Pancreas (tissue), 10 donors: ENCODE data around the gene ST6GALNAC3. TPM values are rescaled to one million over a fixed set of nuclear protein-coding genes. Genes with fewer than 3 reads are reported as not detected.
"Not testable (repeated sequence)": the region's sequence is repeated elsewhere in the genome, so short reads cannot be mapped to it uniquely, and the experiment has no call there.

Experiments
- ATAC-seq, 4 donors: fragments of 200-7000 bp; cut with Tn5 transposase; one replicate each; pipeline versions ENCODE4 v1.8.0 to v1.9.1; 2020; ENCODE audit warnings: mild to moderate bottlenecking in 4 of 4, moderate library complexity in 4 of 4
- DNase-seq, 6 donors: peaks; one replicate each; pipeline ENCODE4 v3.0.0-alpha.2; 2020
- FAIRE-seq: peaks from 2 replicates; lab custom pipeline; 2012; peaks lifted over from hg19 to GRCh38; lab: Jason Lieb, UNC
- H3K27ac ChIP-seq, 4 donors: fragments of 200-600 bp; sonication (generic); 1 replicate in 3 of 4; 2 replicates in 1 of 4; pipeline versions ENCODE4 v1.5.0 to v1.8.0; 2020
- H3K27me3 ChIP-seq, 4 donors: fragments of 200-600 bp; one replicate each; pipeline ENCODE4 v1.8.0; 2021
- H3K36me3 ChIP-seq, 3 donors: fragments of 200-600 bp; sonication (generic) in 1 of 3; one replicate each; pipeline versions ENCODE4 v1.5.0 to v1.8.0; 2020 to 2021
- H3K4me1 ChIP-seq, 3 donors: fragments of 200-600 bp; one replicate each; pipeline ENCODE4 v1.8.0; 2021
- H3K4me3 ChIP-seq, 4 donors: fragments of 200-600 bp; sonication (generic) in 2 of 4; one replicate each; pipeline versions ENCODE4 v1.5.0 to v1.8.0; 2020 to 2021
- H3K9me3 ChIP-seq, 4 donors: fragments of 200-600 bp; one replicate each; pipeline ENCODE4 v1.8.0; 2021
- WGBS, 2 donors: extraction: QIAGEN DNeasy Blood & Tissue Kit; methylation state at CpG; one replicate each; pipeline ENCODE4 v1.1.7; 2013; 5-methylcytosine and 5-hydroxymethylcytosine counted together
- intact Hi-C, 3 donors: fragments of 100-400 bp; cut with DNase I; formaldehyde crosslinking; loops; one replicate each; pipeline versions ENCODE4 v1.11.1 to v1.14.2; 2022
- polyA plus RNA-seq, 2 donors: library from polyadenylated mRNA; stranded (reverse); fragments of 200-250 nt; gene quantifications; one replicate each; pipeline ENCODE4 v1.2.3, GENCODE V29; 2013
- total RNA-seq, 6 donors: library from RNA; stranded (reverse); fragmentation: NEBNext Ultra II Directional in 4 of 6; extraction: Animal tissue kit (Norgen Biotek cat#: 25700) in 4 of 6; gene quantifications; one replicate each; pipeline versions ENCODE4 v1.2.1 to v1.2.4, GENCODE V29; 2021 to 2023
- TF ChIP-seq, protein P1 (sequence below), 4 donors: fragments of 200-600 bp; sonication (generic) in 3 of 4; IDR thresholded peaks; one replicate each; pipeline versions ENCODE4 v1.5.0 to v1.8.0; 2021; ENCODE audit warnings: antibody characterized with exemption in 4 of 4
- donor health status: healthy with polysubstance abuse.
- donor health status: DM: no; HTN: no; CAD: no; lungs with moderate emphysema.
- donor health status: DM: no; HTN: no; CAD: no.
- donor health status: control.
- donor health status: control.
- donor health status: Bipolar disorder and iron deficiency.
- donor health status: DM: yes; HTN: yes; CAD: no.
- donor health status: DM: no; HTN: no; CAD: no.
- donor health status: DM: no; HTN: no; CAD: no.
- donor health status: DM: yes; HTN: yes; CAD: no.

ST6GALNAC3 gene
- total and polyA plus RNA-seq, 8 donors, result 0.35 to 2.0 (median 0.80) TPM

DNA sequence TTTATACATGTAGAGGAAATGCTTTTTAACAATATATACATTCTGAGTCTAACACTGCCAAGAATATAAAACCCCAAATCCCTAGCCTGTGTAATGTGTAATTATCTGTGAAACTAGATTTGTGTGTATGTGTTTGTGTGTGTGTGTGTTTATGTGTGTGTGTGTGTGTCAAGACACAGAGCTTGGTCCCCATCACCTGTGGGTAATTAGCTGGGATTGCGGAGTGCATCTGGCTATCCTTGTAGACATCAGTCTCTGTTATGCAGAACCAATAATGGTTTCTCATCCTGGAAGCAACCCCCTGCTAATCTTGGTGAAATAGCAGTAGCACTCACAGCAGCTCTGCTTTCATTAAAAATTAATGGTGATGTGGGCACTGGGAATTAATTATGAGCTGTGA, 26.3 kb upstream of the ST6GALNAC3 start:
- no peak for DNase-seq
- WGBS, 2 donors, result 95 to 97% methylated on average over 1 of the region's 1 CpG
- no peaks in the 10 kb centered on the region for H3K9me3 ChIP-seq
- FAIRE-seq, result no peak
- no peak overlapping the region for H3K4me3 ChIP-seq
- no peaks in the 10 kb centered on the region for H3K36me3 ChIP-seq
- no peaks in the 10 kb centered on the region for H3K4me1 ChIP-seq
- peaks cover 0 to 4% (median 0%) of the 10 kb centered on the region in 4 donors for H3K27me3 ChIP-seq
- ATAC-seq, result no peak
- H3K27ac ChIP-seq, result no peak overlapping the region
- TF ChIP-seq, protein P1, sequence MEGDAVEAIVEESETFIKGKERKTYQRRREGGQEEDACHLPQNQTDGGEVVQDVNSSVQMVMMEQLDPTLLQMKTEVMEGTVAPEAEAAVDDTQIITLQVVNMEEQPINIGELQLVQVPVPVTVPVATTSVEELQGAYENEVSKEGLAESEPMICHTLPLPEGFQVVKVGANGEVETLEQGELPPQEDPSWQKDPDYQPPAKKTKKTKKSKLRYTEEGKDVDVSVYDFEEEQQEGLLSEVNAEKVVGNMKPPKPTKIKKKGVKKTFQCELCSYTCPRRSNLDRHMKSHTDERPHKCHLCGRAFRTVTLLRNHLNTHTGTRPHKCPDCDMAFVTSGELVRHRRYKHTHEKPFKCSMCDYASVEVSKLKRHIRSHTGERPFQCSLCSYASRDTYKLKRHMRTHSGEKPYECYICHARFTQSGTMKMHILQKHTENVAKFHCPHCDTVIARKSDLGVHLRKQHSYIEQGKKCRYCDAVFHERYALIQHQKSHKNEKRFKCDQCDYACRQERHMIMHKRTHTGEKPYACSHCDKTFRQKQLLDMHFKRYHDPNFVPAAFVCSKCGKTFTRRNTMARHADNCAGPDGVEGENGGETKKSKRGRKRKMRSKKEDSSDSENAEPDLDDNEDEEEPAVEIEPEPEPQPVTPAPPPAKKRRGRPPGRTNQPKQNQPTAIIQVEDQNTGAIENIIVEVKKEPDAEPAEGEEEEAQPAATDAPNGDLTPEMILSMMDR (IDR thresholded peaks at IDR 0.05), result no peak
- intact Hi-C loops, result no loop called here

DNA sequence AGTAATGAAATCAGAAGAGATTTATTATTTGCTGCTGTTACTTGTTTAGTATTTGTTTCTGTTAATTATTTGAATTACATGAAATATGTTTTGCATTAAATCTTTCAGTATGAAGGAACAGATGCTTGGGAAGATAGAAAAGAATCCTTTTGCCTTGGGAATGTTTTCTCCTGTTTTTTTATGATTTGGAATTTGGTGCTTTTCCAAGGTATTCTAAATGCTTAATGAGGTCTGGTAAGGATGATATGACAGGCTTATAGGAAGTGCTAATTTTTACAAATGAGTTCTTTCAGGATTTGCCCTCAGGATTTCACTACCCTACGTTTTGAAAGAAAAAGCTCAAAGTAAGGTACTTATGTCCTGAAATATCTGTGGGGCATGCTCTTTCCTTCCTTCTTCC, 25.6 kb upstream of the ST6GALNAC3 start:
- Histone ChIP-seq H3K36me3 (no peaks in the 10 kb centered on the region), H3K27ac (no peak overlapping the region), H3K27me3 (no peaks in the 10 kb centered on the region), H3K4me3 (no peak overlapping the region), H3K4me1 (no peaks in the 10 kb centered on the region), H3K9me3 (no peaks in the 10 kb centered on the region)
- TF ChIP-seq, protein P1 (IDR thresholded peaks at IDR 0.05), result no peak
- ATAC-seq (no peak), DNase-seq (no peak), FAIRE-seq (no peak)
- 25 to 56% methylated on average over 1 of the region's 1 CpG for WGBS, 2 donors
- intact Hi-C loops, result no loop called here

DNA sequence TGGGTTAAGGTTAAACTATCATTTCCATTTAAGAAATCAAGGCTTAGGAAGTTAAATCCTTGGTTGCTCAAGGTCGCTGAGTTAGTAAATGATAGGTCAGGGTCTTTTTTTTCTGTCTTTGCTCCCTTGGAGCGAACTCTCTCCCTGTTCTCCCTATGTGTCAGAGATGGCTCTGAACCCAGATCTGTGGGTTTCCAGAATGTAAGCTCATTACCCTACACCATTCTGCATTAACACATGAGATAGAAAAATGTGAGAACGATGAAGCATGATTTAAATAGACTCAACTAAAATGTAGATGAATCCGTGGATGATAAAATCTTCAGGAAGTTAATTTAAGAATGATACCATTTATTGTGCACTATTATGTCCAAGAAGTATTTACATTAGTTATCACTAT, 25.0 kb upstream of the ST6GALNAC3 start:
- H3K27ac ChIP-seq, result no peak overlapping the region
- H3K36me3 ChIP-seq, result no peaks in the 10 kb centered on the region
- ATAC-seq (no peak), DNase-seq (no peak), FAIRE-seq (no peak)
- intact Hi-C loops, result no loop called here
- TF ChIP-seq, protein P1 (IDR thresholded peaks at IDR 0.05), result no peak
- WGBS, 2 donors, result 60 to 76% methylated on average over 4 of the region's 4 CpGs
- H3K4me3 ChIP-seq, result no peak overlapping the region
- no peaks in the 10 kb centered on the region for H3K9me3 ChIP-seq
- no peaks in the 10 kb centered on the region for H3K4me1 ChIP-seq
- no peaks in the 10 kb centered on the region for H3K27me3 ChIP-seq

DNA sequence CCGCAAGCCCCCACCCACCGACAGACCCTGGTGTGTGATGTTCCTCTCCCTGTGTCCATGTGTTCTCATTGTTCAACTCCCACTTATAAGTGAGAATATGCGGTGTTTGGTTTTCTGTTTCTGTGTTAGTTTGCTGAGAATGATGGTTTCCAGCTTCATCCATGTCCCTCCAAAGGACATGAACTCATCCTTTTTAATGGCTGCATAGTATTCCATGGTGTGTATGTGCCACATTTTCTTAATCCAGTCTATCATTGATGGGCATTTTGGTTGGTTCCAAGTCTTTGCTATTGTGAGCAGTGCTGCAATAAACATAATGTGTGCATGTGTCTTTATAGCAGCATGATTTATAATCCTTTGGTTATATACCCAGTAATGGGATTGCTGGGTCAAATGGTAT, 24.5 kb upstream of the ST6GALNAC3 start:
- H3K4me1 ChIP-seq, H3K36me3 ChIP-seq, DNase-seq, H3K4me3 ChIP-seq, H3K9me3 ChIP-seq, intact Hi-C loops, ATAC-seq, FAIRE-seq, H3K27ac ChIP-seq, H3K27me3 ChIP-seq: not testable (repeated sequence)
- WGBS, 2 donors, result 89 to 100% methylated on average over 3 of the region's 3 CpGs

DNA sequence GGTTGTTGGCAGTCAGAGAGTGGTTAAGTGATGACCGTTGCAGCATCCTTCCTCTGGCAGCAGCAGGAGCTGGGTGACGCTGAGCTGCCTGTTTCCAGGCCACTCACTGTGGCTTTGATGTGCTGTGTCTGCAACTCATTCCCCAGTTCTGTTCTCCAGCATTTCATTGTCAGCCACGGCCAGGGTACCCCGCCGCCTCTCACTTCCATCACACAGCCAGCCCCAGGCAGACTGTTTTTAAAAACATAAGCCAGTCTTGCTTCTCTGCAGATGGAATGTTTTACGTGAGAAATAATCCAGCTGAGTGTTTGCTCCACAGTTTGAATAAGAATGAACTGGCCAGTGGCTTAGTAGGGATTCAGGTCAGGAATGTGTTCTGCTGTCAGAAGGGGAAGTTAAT, 21.5 kb upstream of the ST6GALNAC3 start:
- WGBS, 2 donors, result 39 to 41% methylated on average over 6 of the region's 6 CpGs

More for the DNA sequence above, 21.5 kb upstream of the ST6GALNAC3 start:
- TF ChIP-seq, protein P1 (IDR thresholded peaks at IDR 0.05), result no peak
- H3K9me3 ChIP-seq, result no peaks in the 10 kb centered on the region
- no peak for FAIRE-seq
- H3K36me3 ChIP-seq, result no peaks in the 10 kb centered on the region
- no peak overlapping the region for H3K4me3 ChIP-seq
- H3K27me3 ChIP-seq, result no peaks in the 10 kb centered on the region
- ATAC-seq, result no peak
- no peaks in the 10 kb centered on the region for H3K4me1 ChIP-seq
- intact Hi-C loops, result no loop called here
- H3K27ac ChIP-seq, result no peak overlapping the region
- DNase-seq, result no peak
